GM12873 (cell line): ENCODE results near the gene PLLP.

Experiments
- TF ChIP-seq, protein P1 (sequence below): IDR thresholded peaks from 2 replicates; pipeline ENCODE4 v1.5.1; 2012; ENCODE audit warnings: low read depth, mild to moderate bottlenecking, moderate library complexity, low read length, control low read depth; ENCODE audit not compliant: insufficient read depth; ENCODE audit errors: missing control alignments

The PLLP gene

DNA sequence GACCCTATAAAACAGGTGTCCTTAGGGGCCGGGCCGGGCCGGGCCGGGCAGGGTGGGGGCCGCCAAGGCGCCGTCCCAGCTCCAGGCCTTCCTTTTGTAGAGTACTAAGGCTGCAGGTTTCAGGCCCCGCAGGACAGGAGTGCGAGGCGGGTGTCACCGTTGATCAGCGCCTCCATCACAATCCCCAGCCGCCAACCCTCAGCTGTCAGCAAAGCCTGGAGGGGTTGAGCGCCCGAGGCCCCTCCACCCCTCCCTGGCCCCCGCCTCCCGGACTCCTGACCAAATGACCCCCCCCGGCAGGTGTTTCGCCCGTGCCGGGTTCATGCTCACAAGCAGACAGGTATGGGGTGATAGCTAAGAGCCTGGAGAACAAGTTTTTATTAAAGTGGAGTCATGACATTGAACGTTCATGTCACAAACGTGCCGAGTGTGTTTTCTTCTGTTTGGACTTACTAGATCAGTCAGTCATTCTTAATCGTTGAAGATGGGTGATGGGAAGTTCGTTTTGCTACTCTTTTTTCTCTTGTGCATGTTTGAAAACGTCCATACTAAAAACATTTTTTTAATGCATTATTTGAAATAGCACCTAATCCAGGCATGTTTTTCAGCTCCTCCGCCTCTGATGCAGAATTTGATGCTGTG, 38.9 kb downstream of the PLLP start:
- TF ChIP-seq, protein P1, sequence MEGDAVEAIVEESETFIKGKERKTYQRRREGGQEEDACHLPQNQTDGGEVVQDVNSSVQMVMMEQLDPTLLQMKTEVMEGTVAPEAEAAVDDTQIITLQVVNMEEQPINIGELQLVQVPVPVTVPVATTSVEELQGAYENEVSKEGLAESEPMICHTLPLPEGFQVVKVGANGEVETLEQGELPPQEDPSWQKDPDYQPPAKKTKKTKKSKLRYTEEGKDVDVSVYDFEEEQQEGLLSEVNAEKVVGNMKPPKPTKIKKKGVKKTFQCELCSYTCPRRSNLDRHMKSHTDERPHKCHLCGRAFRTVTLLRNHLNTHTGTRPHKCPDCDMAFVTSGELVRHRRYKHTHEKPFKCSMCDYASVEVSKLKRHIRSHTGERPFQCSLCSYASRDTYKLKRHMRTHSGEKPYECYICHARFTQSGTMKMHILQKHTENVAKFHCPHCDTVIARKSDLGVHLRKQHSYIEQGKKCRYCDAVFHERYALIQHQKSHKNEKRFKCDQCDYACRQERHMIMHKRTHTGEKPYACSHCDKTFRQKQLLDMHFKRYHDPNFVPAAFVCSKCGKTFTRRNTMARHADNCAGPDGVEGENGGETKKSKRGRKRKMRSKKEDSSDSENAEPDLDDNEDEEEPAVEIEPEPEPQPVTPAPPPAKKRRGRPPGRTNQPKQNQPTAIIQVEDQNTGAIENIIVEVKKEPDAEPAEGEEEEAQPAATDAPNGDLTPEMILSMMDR = no peak

GRCh38 chr16:57244767-57245471, 39.6 kb downstream of the PLLP start, which contains the start of gene ARL2BP:
TSS of gene ARL2BP (plus strand) at chr16:57245259. CDS start at chr16:57245368, 109 bp downstream.
- TF ChIP-seq, protein P1 = peak; percentile 26

- TF ChIP-seq, protein P1 = no peak
These were observed 40.1 kb downstream of the PLLP start for GRCh38 chr16:57244463-57244766.

- TF ChIP-seq, protein P1 = no peak
These were observed 41.8 kb downstream of the PLLP start for GRCh38 chr16:57242650-57243049.

GRCh38 chr16:57240851-57241250, 43.6 kb downstream of the PLLP start:
- TF ChIP-seq, protein P1 = no peak

DNA sequence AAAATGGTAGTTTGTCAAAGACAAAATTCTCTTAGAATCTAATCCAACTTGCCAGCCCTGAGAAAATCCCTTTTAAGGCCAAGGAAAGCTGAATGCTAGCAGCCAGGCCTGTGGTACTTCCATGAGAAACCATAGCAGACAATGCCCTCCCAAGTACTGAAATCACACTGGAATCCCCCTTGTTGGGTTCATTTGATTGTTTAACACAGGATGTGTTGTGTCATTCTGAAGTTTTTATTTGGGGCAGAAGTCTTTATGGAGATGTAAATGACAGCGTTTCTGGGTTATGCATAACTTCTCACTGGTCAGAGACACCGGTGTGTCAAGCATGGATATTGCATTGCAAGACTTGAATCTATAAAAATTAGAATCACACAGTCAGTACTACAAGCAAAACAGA, 45.4 kb downstream of the PLLP start:
- TF ChIP-seq, protein P1 = no peak

DNA sequence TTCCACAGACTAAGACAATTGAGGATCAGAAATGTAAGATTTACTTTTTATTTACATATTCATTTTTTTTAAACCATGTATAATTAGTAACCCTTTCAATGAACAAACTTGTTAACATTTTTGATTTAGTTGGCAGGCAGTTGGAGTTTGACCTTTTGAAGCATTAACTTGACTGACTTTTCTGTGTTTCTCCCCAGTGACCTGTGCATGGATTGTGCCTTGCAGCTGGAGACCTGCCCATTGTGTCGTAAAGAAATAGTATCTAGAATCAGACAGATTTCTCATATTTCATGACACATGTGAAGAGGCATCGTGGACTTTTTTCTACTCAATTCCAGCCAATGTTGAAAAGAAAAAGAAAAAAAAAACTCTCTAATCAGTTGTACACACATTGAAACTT, 45.8 kb downstream of the PLLP start:
- TF ChIP-seq, protein P1 = no peak
